Right ventricle myocardium inferior (tissue), 1 donor: ENCODE measurements around the gene PCK1. TPM values are rescaled to one million over a fixed set of nuclear protein-coding genes. Genes with fewer than 3 reads are reported as not detected.

Experiments used
- ATAC-seq: fragments of 200-7000 bp; cut with Tn5 transposase; one replicate; pipeline ENCODE4 v1.9.1; 2020; ENCODE audit warnings: mild to moderate bottlenecking, moderate library complexity
- DNase-seq: peaks from one replicate; pipeline ENCODE4 v3.0.0; 2021; ENCODE audit errors: missing footprints
- intact Hi-C: fragments of 100-400 bp; cut with DNase I; formaldehyde crosslinking; loops from one replicate; pipeline ENCODE4 v1.11.0; 2022
- total RNA-seq: library from RNA; stranded (reverse); fragmentation: NEBNext Ultra II Directional; extraction: Animal tissue kit (Norgen Biotek cat#: 25700); gene quantifications from one replicate; pipeline ENCODE4 v1.2.1, GENCODE V29; 2021
- donor health status: DM: no; HTN: yes; CAD: no; lungs with severe emphysema.

Gene PCK1
- total RNA-seq, 1 donor from 2014 or later, result 4.4 TPM

- intact Hi-C loops, result no loop called here
- ATAC-seq, result peak; percentile 94
- no peak for DNase-seq
Observed at GRCh38 chr20:57611586-57612311, 50.8 kb downstream of the PCK1 start.

- no peak for ATAC-seq
- intact Hi-C loops, result no loop called here
- DNase-seq, result no peak
Observed at GRCh38 chr20:57612436-57612835, 51.5 kb downstream of the PCK1 start.

GRCh38 chr20:57612916-57613315 lies 52.0 kb downstream of the PCK1 start:
- ATAC-seq (no peak), DNase-seq (no peak)
- intact Hi-C loops, result no loop called here

- ATAC-seq (no peak), DNase-seq (no peak)
- intact Hi-C loops, result no loop called here
Observed at GRCh38 chr20:57613481-57613921, 52.6 kb downstream of the PCK1 start.

GRCh38 chr20:57614490-57615444 lies 53.9 kb downstream of the PCK1 start:
- peak; percentile 65 for DNase-seq
- no peak for ATAC-seq
- intact Hi-C loops, result no loop called here

GRCh38 chr20:57615445-57615811 lies 54.5 kb downstream of the PCK1 start:
- intact Hi-C loops, result no loop called here
- no peak for ATAC-seq
- no peak for DNase-seq

GRCh38 chr20:57616143-57616951 lies 55.4 kb downstream of the PCK1 start:
- no peak for DNase-seq
- intact Hi-C loops, result no loop called here

GRCh38 chr20:57617079-57617795 lies 56.3 kb downstream of the PCK1 start:
- intact Hi-C loops, result no loop called here
- DNase-seq, result no peak
- no peak for ATAC-seq

More at GRCh38 chr20:57616143-57616951, 55.4 kb downstream of the PCK1 start:
- no peak for ATAC-seq

Other genes with a start within 250 kb of the PCK1 start
- gene SPO11, start 231.3 kb upstream of the PCK1 start, total RNA-seq, result not detected
- 14.6 TPM for gene RAE1, start 209.9 kb upstream of the PCK1 start, total RNA-seq
- 89.6 TPM for gene RBM38, start 169.7 kb upstream of the PCK1 start, total RNA-seq
- not detected for gene CTCFL, start 36.0 kb upstream of the PCK1 start, total RNA-seq
- 0.22 TPM for gene ZBP1, start 59.3 kb downstream of the PCK1 start, total RNA-seq
- 23.9 TPM for gene PMEPA1, start 148.9 kb downstream of the PCK1 start, total RNA-seq